SK-N-SH treated with all-trans-retinoic acid at 6 μM for 48 hours (cell line): Measurements from ENCODE around the gene RAB36.

Experiments
- ATAC-seq: fragments of 200-7000 bp; cut with Tn5 transposase; 3 replicates; pipeline ENCODE4 v1.9.1; 2020; ENCODE audit warnings: mild to moderate bottlenecking, moderate library complexity
- ARNTL ChIP-seq: fragments of 450-650 bp; formaldehyde crosslinking; IDR thresholded peaks from 2 replicates; pipeline ENCODE4 v1.5.0; 2020; ENCODE audit warnings: low read depth, mild to moderate bottlenecking, moderate library complexity, borderline replicate concordance
- CSDC2 ChIP-seq: fragments of 250-450 bp; sonication (Bioruptor Pico); IDR thresholded peaks from 2 replicates; pipeline ENCODE4 v1.5.0; 2020; ENCODE audit warnings: mild to moderate bottlenecking, moderate library complexity
- CSRNP3 ChIP-seq: fragments of 250-450 bp; sonication (Bioruptor Pico); IDR thresholded peaks from 2 replicates; pipeline ENCODE4 v1.5.1; 2021; ENCODE audit warnings: mild to moderate bottlenecking, moderate library complexity
- ESRRG ChIP-seq: fragments of 250-450 bp; sonication (Bioruptor Pico); IDR thresholded peaks from 2 replicates; pipeline ENCODE4 v1.6.1; 2021; ENCODE audit warnings: mild to moderate bottlenecking
- ISL1 ChIP-seq: fragments of 250-450 bp; sonication (Bioruptor Pico); IDR thresholded peaks from 2 replicates; pipeline ENCODE4 v2.1.2; 2022; ENCODE audit warnings: mild to moderate bottlenecking, moderate library complexity
- PATZ1 ChIP-seq: fragments of 250-450 bp; sonication (Bioruptor Pico); IDR thresholded peaks from 2 replicates; pipeline ENCODE4 v1.8.0; 2020; ENCODE audit warnings: mild to moderate bottlenecking, moderate library complexity, borderline replicate concordance
- POU6F1 ChIP-seq: fragments of 250-450 bp; sonication (Bioruptor Pico); IDR thresholded peaks from 2 replicates; pipeline ENCODE4 v1.8.0; 2021; ENCODE audit warnings: low read depth, mild to moderate bottlenecking, moderate library complexity, borderline replicate concordance
- PPARA ChIP-seq: fragments of 250-450 bp; sonication (Bioruptor Pico); IDR thresholded peaks from 2 replicates; pipeline ENCODE4 v1.5.0; 2020; ENCODE audit warnings: mild to moderate bottlenecking, borderline replicate concordance
- RARB ChIP-seq: fragments of 250-450 bp; sonication (Bioruptor Pico); IDR thresholded peaks from 2 replicates; pipeline ENCODE4 v1.8.0; 2021; ENCODE audit warnings: mild to moderate bottlenecking, moderate library complexity
- SNAI2 ChIP-seq: fragments of 250-450 bp; sonication (Bioruptor Pico); IDR thresholded peaks from 2 replicates; pipeline ENCODE4 v1.5.0; 2020; ENCODE audit warnings: mild to moderate bottlenecking, moderate library complexity
- TOX ChIP-seq: fragments of 250-450 bp; sonication (Bioruptor Pico); IDR thresholded peaks from 2 replicates; pipeline ENCODE4 v1.8.0; 2021; ENCODE audit warnings: mild to moderate bottlenecking, moderate library complexity, borderline replicate concordance
- TSHZ2 ChIP-seq: fragments of 250-450 bp; sonication (Bioruptor Pico); IDR thresholded peaks from 2 replicates; pipeline ENCODE4 v1.5.0; 2020; ENCODE audit warnings: mild to moderate bottlenecking, moderate library complexity
- ZFP3 ChIP-seq: fragments of 250-450 bp; sonication (Bioruptor Pico); IDR thresholded peaks from 2 replicates; pipeline ENCODE4 v1.5.0; 2020; ENCODE audit warnings: mild to moderate bottlenecking, moderate library complexity
- ZNF565 ChIP-seq: fragments of 450-650 bp; formaldehyde crosslinking; conservative IDR thresholded peaks from 2 replicates; pipeline ENCODE4 v1.5.0; 2020; ENCODE audit warnings: low read depth, mild to moderate bottlenecking, moderate library complexity
- ZNF70 ChIP-seq: fragments of 450-650 bp; formaldehyde crosslinking; IDR thresholded peaks from 2 replicates; pipeline ENCODE4 v1.5.0; 2020; ENCODE audit warnings: mild to moderate bottlenecking, moderate library complexity
- ZNF8 ChIP-seq: fragments of 450-650 bp; formaldehyde crosslinking; IDR thresholded peaks from 2 replicates; pipeline ENCODE4 v1.5.0; 2020; ENCODE audit warnings: mild to moderate bottlenecking, moderate library complexity
- TF ChIP-seq, protein P1 (sequence below): fragments of 250-450 bp; sonication (Bioruptor Pico); IDR thresholded peaks from 2 replicates; pipeline ENCODE4 v1.5.1; 2020; ENCODE audit warnings: low read depth, mild to moderate bottlenecking, moderate library complexity

Gene RAB36

DNA sequence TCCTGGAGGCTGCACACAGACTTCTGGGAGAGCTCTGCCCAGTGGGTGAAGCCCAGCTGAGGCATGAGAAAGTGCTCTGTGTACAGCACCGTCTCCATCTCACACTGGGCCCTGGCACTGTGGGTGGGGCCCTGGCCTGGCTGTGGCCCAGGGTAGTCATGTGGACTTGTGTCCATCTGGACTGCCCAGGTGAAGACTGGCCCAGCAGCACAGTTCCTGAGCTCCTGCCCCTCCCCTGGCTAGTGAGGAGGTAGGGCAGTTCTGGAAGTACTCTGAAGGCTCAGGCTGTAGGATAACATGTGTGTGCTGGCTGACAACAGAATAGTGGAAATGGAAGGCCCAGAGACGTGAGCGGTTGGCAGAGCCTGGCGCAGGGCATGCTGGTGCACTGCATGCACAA is 38.9 kb upstream of the RAB36 start:
- TF ChIP-seq ZNF8 (CRISPR knock-in tag): no peak
- TF ChIP-seq ZNF70 (CRISPR knock-in tag): no peak
- no peak for TF ChIP-seq ESRRG
- TF ChIP-seq PPARA (CRISPR knock-in tag): no peak
- TF ChIP-seq SNAI2 (CRISPR knock-in tag): no peak
- ATAC-seq: no peak

- no peak for ATAC-seq
- no peak for TF ChIP-seq ZNF8 (CRISPR knock-in tag)
- TF ChIP-seq, protein P1, sequence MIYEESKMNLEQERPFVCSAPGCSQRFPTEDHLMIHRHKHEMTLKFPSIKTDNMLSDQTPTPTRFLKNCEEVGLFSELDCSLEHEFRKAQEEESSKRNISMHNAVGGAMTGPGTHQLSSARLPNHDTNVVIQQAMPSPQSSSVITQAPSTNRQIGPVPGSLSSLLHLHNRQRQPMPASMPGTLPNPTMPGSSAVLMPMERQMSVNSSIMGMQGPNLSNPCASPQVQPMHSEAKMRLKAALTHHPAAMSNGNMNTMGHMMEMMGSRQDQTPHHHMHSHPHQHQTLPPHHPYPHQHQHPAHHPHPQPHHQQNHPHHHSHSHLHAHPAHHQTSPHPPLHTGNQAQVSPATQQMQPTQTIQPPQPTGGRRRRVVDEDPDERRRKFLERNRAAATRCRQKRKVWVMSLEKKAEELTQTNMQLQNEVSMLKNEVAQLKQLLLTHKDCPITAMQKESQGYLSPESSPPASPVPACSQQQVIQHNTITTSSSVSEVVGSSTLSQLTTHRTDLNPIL: no peak
- TF ChIP-seq ESRRG: no peak
- no peak for TF ChIP-seq ZNF565 (CRISPR knock-in tag)
- no peak for TF ChIP-seq POU6F1 (CRISPR knock-in tag)
- TF ChIP-seq ZNF70 (CRISPR knock-in tag): no peak
- no peak for TF ChIP-seq ISL1
- no peak for TF ChIP-seq PPARA (CRISPR knock-in tag)
- no peak for TF ChIP-seq CSRNP3 (CRISPR knock-in tag)
- no peak for TF ChIP-seq TSHZ2 (CRISPR knock-in tag)
- no peak for TF ChIP-seq SNAI2 (CRISPR knock-in tag)
- no peak for TF ChIP-seq PATZ1 (CRISPR knock-in tag)
These were observed 38.3 kb upstream of the RAB36 start for GRCh38 chr22:23106906-23107367.

DNA sequence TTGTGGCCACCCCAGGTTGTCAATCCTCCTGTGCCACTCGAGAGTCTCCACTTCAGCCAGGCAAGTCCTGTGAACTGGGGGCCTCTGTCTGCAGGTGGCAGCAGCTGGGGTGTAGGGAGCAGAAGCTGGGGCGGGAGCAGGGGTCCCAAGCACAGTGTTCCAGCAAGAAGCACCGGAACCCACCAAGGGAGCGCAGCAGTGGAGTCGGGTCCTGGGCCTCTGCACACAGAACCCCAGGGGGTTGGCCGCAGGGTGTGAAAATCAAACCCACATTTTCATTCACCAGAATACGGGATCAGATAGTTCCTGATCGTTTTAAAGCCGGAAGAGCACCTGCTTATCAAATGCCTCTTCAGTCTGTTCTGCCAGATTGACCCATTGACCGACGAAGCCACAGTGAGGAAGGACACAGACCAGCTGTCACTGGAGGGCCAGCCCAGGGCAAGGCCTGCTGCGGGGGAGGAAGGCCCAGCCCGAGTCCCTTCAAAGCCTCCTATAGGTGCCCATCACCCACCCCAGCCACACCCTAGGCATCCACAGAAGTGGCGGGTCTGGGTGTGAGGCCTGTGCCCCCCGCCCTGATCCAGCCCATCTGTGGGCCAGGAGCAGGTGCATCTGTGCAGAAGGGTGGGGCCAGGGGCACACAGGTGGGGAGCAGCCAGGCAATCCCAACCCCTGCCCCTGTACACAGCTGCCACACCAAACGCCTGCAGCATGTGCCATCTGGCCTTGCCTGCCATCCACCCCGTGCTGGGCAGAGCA is 37.6 kb upstream of the RAB36 start:
- ATAC-seq: no peak
- TF ChIP-seq PPARA (CRISPR knock-in tag) (no peak), CSRNP3 (CRISPR knock-in tag) (no peak), CSDC2 (CRISPR knock-in tag) (no peak), ZFP3 (no peak), TOX (CRISPR knock-in tag) (no peak), ZNF8 (CRISPR knock-in tag) (no peak), ZNF70 (CRISPR knock-in tag) (no peak), ZNF565 (CRISPR knock-in tag) (no peak), TSHZ2 (CRISPR knock-in tag) (no peak), ARNTL (CRISPR knock-in tag) (no peak), SNAI2 (CRISPR knock-in tag) (no peak), RARB (CRISPR knock-in tag) (no peak)
